Neuronal stem cell (in vitro differentiated cells): ENCODE measurements around the gene ARPIN.

Source experiments
- DNase-seq: peaks from one replicate; pipeline ENCODE4 v3.0.0-alpha.2; 2013; ENCODE audit warnings: low spot score
- H2AFZ ChIP-seq: one replicate; pipeline ENCODE4 v1.6.1; 2013; ENCODE audit warnings: mild to moderate bottlenecking, low read length, inconsistent platforms
- H2AK5ac ChIP-seq: 2 replicates; pipeline ENCODE4 v1.6.1; 2013; ENCODE audit warnings: low read depth, mild to moderate bottlenecking, inconsistent platforms, low read length, moderate library complexity, mixed read lengths
- H2BK120ac ChIP-seq: 2 replicates; pipeline ENCODE4 v1.6.1; 2013; ENCODE audit warnings: low read depth, mild to moderate bottlenecking, inconsistent platforms, low read length, moderate library complexity, mixed read lengths
- H2BK12ac ChIP-seq: one replicate; pipeline ENCODE4 v1.6.1; 2013; ENCODE audit warnings: low read length, inconsistent platforms
- H2BK15ac ChIP-seq: 2 replicates; pipeline ENCODE4 v1.6.1; 2013; ENCODE audit warnings: mild to moderate bottlenecking, low read length, inconsistent platforms, mixed read lengths
- H2BK5ac ChIP-seq: one replicate; pipeline ENCODE4 v1.6.1; 2013; ENCODE audit warnings: inconsistent platforms, mild to moderate bottlenecking, low read length, moderate library complexity
- H3K14ac ChIP-seq: one replicate; pipeline ENCODE4 v1.6.1; 2013; ENCODE audit warnings: low read length, inconsistent platforms
- H3K18ac ChIP-seq: 2 replicates; pipeline ENCODE4 v1.6.1; 2013; ENCODE audit warnings: low read length, inconsistent platforms
- H3K23ac ChIP-seq: 2 replicates; pipeline ENCODE4 v1.6.1; 2013; ENCODE audit warnings: low read depth, mild to moderate bottlenecking, mixed read lengths, low read length, inconsistent platforms; ENCODE audit not compliant: poor library complexity
- H3K27ac ChIP-seq: replicated peaks from 3 replicates; pipeline ENCODE4 v1.5.1; 2013; ENCODE audit warnings: low read length, inconsistent platforms
- H3K27me3 ChIP-seq, 3 experiments: 2 replicates each; pipeline ENCODE4 v1.6.1; 2013; ENCODE audit warnings: low read length in 3 of 3, mild to moderate bottlenecking in 2 of 3, inconsistent platforms in 1 of 3, low read depth in 1 of 3, mixed read lengths in 1 of 3, moderate library complexity in 1 of 3; ENCODE audit not compliant: control insufficient read depth in 3 of 3, insufficient read depth in 3 of 3
- H3K36me3 ChIP-seq, 2 donors: replicated peaks in 1 of 2; 2 replicates each; pipeline ENCODE4 v1.6.1; 2013; ENCODE audit warnings: low read length in 2 of 2; ENCODE audit not compliant: control insufficient read depth in 2 of 2, insufficient read depth in 2 of 2
- H3K4ac ChIP-seq: 2 replicates; pipeline ENCODE4 v1.6.1; 2013; ENCODE audit warnings: inconsistent platforms, mild to moderate bottlenecking, low read length, moderate library complexity
- H3K4me1 ChIP-seq, 2 donors: 1 replicate in 1 of 2; 2 replicates in 1 of 2; pipeline ENCODE4 v1.6.1; 2013; ENCODE audit warnings: low read length in 2 of 2, low read depth in 1 of 2; ENCODE audit not compliant: control insufficient read depth in 2 of 2, insufficient read depth in 1 of 2
- H3K4me2 ChIP-seq: one replicate; pipeline ENCODE4 v1.6.1; 2013; ENCODE audit warnings: mild to moderate bottlenecking, low read length, inconsistent platforms; ENCODE audit not compliant: insufficient read depth, poor library complexity, severe bottlenecking
- H3K4me3 ChIP-seq, 2 donors: 2 replicates each; pipeline ENCODE4 v1.5.1; 2013; ENCODE audit warnings: low read length in 2 of 2, mild to moderate bottlenecking in 2 of 2, inconsistent platforms in 1 of 2, moderate library complexity in 1 of 2
- H3K79me1 ChIP-seq: one replicate; pipeline ENCODE4 v1.6.1; 2013; ENCODE audit warnings: low read depth, mild to moderate bottlenecking, inconsistent platforms, low read length, moderate library complexity
- H3K9ac ChIP-seq: one replicate; pipeline ENCODE4 v1.6.1; 2013; ENCODE audit warnings: mild to moderate bottlenecking, low read depth, low read length, inconsistent platforms; ENCODE audit not compliant: poor library complexity
- H3K9me3 ChIP-seq, 2 donors: replicated peaks in 1 of 2; 2 replicates each; pipeline versions ENCODE3 to v1.6.1; 2013; ENCODE audit warnings: low read length in 2 of 2, mild to moderate bottlenecking in 2 of 2, inconsistent platforms in 1 of 2, low read depth in 1 of 2, mixed read lengths in 1 of 2, moderate library complexity in 1 of 2; ENCODE audit not compliant: control insufficient read depth in 2 of 2, insufficient read depth in 1 of 2
- H4K8ac ChIP-seq: one replicate; pipeline ENCODE4 v1.6.1; 2013; ENCODE audit warnings: low read depth, mild to moderate bottlenecking, inconsistent platforms, low read length, moderate library complexity
- H4K91ac ChIP-seq: one replicate; pipeline ENCODE4 v1.6.1; 2013; ENCODE audit warnings: low read length, low read depth, mild to moderate bottlenecking, inconsistent platforms; ENCODE audit not compliant: poor library complexity
- WGBS, 2 donors: extraction: QIAGEN DNeasy Blood & Tissue Kit; methylation state at CpG; one replicate each; pipeline ENCODE4 v1.1.7; 2013; ENCODE audit warnings: missing lambda C conversion rate in 2 of 2, mixed read lengths in 1 of 2; ENCODE audit not compliant: insufficient read length in 2 of 2, insufficient replicate concordance in 1 of 2; ENCODE audit errors: extremely low coverage in 2 of 2; 5-methylcytosine and 5-hydroxymethylcytosine counted together

ARPIN gene

DNA sequence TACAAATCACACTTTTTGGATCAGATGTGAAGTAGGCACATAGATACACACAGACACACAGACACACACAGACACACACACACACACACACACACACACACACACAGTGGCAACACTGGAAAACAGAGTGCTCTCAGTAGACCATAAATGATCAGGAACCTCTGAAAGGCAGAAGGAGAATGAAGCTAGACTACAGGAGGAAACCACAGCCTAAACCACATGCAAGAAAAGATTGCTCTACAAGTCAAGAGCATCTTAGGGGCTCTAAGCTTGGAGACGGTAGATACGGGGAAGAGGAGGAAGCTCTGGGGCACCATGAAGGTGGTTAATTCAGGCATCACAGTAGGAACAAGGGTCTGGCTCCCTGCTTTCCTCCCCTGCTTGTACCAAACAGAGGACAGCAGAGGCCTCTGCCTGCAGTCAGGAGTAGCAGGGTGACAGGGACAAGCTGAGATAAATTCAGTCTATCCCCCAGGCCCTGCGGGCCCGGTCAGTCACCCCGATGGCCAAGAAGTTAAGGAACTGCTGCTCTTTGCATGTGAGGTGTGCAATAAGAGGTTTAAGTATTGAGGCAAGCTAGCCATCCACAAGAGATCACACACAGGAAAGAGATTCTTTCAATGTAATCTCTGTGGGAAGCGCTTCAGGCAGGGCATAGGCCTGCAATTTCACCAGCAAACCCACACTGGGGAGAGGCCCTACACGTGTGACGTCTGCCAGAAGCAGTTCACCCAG, 23.5 kb upstream of the ARPIN start:
- H3K18ac ChIP-seq: no peak overlapping the region
- DNase-seq: no peak
- H4K91ac ChIP-seq: no peak overlapping the region
- no peak overlapping the region for H2BK5ac ChIP-seq
- H3K4me2 ChIP-seq: no peak overlapping the region
- no peak overlapping the region for H4K8ac ChIP-seq
- no peaks in the 10 kb centered on the region for H3K79me1 ChIP-seq
- H3K27ac ChIP-seq: no peak overlapping the region
- H2BK15ac ChIP-seq: no peak overlapping the region
- H3K9ac ChIP-seq: no peak overlapping the region
- no peak overlapping the region for H3K14ac ChIP-seq
- H2AK5ac ChIP-seq: no peak overlapping the region
- peaks cover 0 to 33% (median 0%) of the 10 kb centered on the region in 3 experiments for H3K27me3 ChIP-seq
- no peak overlapping the region for H3K23ac ChIP-seq
- WGBS, 2 donors: no CpG with 5 or more reads among the region's 8 CpGs
- no peaks in the 10 kb centered on the region for H3K4me1 ChIP-seq
- H3K9me3 ChIP-seq: no peaks in the 10 kb centered on the region
- no peak overlapping the region for H2BK12ac ChIP-seq
- no peak overlapping the region for H2BK120ac ChIP-seq
- no peak overlapping the region for H3K4me3 ChIP-seq
- H3K4ac ChIP-seq: no peak overlapping the region
- H2AFZ ChIP-seq: no peak overlapping the region
- no peaks in the 10 kb centered on the region for H3K36me3 ChIP-seq

DNA sequence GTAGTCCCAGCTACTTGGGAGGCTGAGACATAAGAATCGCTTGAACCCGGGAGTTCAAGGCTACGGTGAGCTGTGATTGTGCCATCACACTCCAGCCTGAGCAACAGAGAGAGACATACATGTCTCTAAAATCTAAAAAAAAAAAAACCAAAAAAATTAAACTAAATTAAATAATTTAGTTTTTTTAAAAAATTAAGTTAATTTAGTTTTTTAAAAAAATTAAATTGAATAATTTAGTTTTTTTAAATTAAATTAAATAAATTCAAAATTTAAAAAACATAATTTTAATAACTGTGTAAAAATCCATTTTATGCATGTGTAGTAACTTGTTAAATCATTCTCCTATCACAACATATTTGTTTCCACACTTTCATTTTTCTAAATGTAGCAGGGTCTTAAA, 20.1 kb upstream of the ARPIN start:
- H2AFZ ChIP-seq: no peak overlapping the region
- no peak overlapping the region for H2AK5ac ChIP-seq
- no peak overlapping the region for H3K4ac ChIP-seq
- H3K79me1 ChIP-seq: no peaks in the 10 kb centered on the region
- H3K4me1 ChIP-seq: no peaks in the 10 kb centered on the region
- WGBS, 2 donors: no CpG with 5 or more reads among the region's 3 CpGs
- no peak overlapping the region for H4K91ac ChIP-seq
- no peak overlapping the region for H3K4me3 ChIP-seq
- no peak overlapping the region for H3K4me2 ChIP-seq
- no peak overlapping the region for H3K14ac ChIP-seq
- H3K27me3 ChIP-seq: peaks cover 0 to 33% (median 0%) of the 10 kb centered on the region in 3 experiments
- H3K9me3 ChIP-seq: no peaks in the 10 kb centered on the region
- no peak overlapping the region for H3K23ac ChIP-seq
- H2BK5ac ChIP-seq: no peak overlapping the region
- no peaks in the 10 kb centered on the region for H3K36me3 ChIP-seq
- no peak overlapping the region for H2BK12ac ChIP-seq
- no peak overlapping the region for H2BK120ac ChIP-seq
- no peak overlapping the region for H3K18ac ChIP-seq
- no peak overlapping the region for H4K8ac ChIP-seq
- DNase-seq: no peak
- H2BK15ac ChIP-seq: no peak overlapping the region
- H3K9ac ChIP-seq: no peak overlapping the region
- H3K27ac ChIP-seq: no peak overlapping the region

DNA sequence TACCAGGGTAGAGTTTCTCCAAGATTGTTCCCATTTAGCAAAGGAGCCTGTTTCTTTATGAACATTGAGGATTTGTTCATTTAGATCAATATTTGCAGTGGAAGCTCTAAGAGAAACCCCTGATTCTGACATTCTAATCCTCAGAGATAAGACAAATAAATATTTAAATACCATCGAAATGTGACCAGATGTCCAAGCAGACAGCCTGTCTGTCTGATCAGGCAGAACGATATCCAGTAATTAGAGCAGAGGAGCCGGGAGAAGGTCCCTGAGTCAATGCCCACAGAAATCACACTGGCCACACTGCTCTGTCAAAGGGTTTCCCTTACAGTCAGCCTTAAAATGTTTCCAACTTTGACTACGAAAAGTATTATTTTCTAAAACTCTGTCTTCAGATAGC, 15.7 kb upstream of the ARPIN start:
- Histone ChIP-seq H3K23ac (no peak overlapping the region), H3K27me3 (peaks cover 0 to 10% (median 0%) of the 10 kb centered on the region in 3 experiments), H2AFZ (no peak overlapping the region), H3K14ac (no peak overlapping the region), H3K4me3 (no peak overlapping the region), H4K8ac (no peak overlapping the region), H3K79me1 (no peaks in the 10 kb centered on the region), H2BK15ac (no peak overlapping the region), H2BK12ac (no peak overlapping the region), H3K9me3 (no peaks in the 10 kb centered on the region), H3K27ac (no peak overlapping the region), H3K4ac (no peak overlapping the region), H2AK5ac (no peak overlapping the region), H3K4me1 (no peaks in the 10 kb centered on the region), H3K9ac (no peak overlapping the region), H3K36me3 (no peaks in the 10 kb centered on the region), H2BK5ac (no peak overlapping the region), H2BK120ac (no peak overlapping the region), H3K18ac (no peak overlapping the region), H4K91ac (no peak overlapping the region), H3K4me2 (no peak overlapping the region)
- no CpG with 5 or more reads among the region's 4 CpGs for WGBS, 2 donors
- DNase-seq: no peak

DNA sequence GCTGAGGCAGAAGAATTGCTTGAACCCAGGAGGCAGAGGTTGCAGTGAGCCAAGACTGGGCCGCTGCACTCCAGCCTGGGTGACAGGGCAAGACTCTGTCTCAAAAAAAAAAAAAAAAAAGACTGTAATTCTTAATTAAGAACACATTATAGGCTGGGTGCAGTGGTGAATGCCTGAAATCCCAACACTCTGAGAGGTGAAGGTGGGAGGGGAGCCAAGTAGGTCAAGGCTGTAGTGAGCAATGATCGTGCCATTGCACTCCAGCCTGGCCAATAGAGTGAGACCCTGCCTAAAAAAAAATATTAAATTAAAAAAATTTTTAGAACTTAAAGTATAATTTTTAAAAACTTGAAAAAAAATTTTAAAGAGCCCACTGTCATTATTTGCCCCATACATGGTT, 13.4 kb upstream of the ARPIN start:
- DNase-seq: no peak
- no CpG with 5 or more reads among the region's 2 CpGs for WGBS, 2 donors
- no peak overlapping the region for H3K18ac ChIP-seq
- no peak overlapping the region for H3K27ac ChIP-seq
- H3K14ac ChIP-seq: no peak overlapping the region
- H3K4me1 ChIP-seq: no peaks in the 10 kb centered on the region
- no peak overlapping the region for H3K4ac ChIP-seq
- no peak overlapping the region for H2BK12ac ChIP-seq
- H3K4me3 ChIP-seq: no peak overlapping the region
- H4K91ac ChIP-seq: no peak overlapping the region
- H2BK120ac ChIP-seq: no peak overlapping the region
- H3K36me3 ChIP-seq: no peaks in the 10 kb centered on the region
- no peak overlapping the region for H3K4me2 ChIP-seq
- H2BK5ac ChIP-seq: no peak overlapping the region
- H3K27me3 ChIP-seq: no peaks in the 10 kb centered on the region
- H3K9ac ChIP-seq: no peak overlapping the region
- no peak overlapping the region for H2BK15ac ChIP-seq
- no peak overlapping the region for H2AFZ ChIP-seq
- no peaks in the 10 kb centered on the region for H3K79me1 ChIP-seq
- no peak overlapping the region for H2AK5ac ChIP-seq
- no peaks in the 10 kb centered on the region for H3K9me3 ChIP-seq
- no peak overlapping the region for H4K8ac ChIP-seq
- H3K23ac ChIP-seq: no peak overlapping the region
